ENCODE measurements around the gene PDCD4. TPM values are rescaled to one million over a fixed set of nuclear protein-coding genes. Genes with fewer than 3 reads are reported as not detected.

The PDCD4 gene
- total and polyA plus RNA-seq, 2 of the 13 experiments (the other 11 are each of a cell fraction or from before 2014, with no cell fraction given): 22.8 to 56.2 TPM

DNA sequence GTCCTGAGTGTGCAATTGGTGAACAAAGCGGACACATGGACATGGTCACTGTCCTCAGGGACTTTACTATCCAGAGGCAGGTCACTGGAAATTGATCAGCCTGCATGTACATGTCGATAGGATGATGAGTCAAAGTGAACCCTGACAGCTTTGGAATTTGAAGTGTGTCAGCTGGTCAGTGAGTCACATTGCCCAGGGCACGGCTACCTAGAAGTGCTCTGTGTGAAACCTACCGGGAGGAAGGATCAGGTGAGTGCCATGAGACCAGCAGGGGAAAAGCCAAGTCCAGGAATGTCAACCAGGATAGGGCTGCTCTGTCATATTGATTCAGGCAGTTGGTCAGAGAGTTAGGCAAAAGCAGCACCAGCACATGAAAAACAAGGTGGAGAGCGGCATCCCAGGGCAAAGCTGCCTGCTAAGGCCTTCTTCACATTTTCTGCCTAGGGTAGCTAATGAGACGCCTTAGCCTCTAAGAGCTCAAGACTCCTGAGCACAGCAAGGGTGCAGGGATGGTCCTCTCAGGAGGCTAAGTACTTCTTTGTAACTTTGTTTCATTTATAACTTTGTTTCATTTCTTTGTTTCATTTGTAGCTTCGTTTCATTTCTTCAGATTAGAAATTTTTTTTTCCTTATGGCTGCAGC is 19.4 kb upstream of the PDCD4 start (continued):
- TF ChIP-seq, protein P1, sequence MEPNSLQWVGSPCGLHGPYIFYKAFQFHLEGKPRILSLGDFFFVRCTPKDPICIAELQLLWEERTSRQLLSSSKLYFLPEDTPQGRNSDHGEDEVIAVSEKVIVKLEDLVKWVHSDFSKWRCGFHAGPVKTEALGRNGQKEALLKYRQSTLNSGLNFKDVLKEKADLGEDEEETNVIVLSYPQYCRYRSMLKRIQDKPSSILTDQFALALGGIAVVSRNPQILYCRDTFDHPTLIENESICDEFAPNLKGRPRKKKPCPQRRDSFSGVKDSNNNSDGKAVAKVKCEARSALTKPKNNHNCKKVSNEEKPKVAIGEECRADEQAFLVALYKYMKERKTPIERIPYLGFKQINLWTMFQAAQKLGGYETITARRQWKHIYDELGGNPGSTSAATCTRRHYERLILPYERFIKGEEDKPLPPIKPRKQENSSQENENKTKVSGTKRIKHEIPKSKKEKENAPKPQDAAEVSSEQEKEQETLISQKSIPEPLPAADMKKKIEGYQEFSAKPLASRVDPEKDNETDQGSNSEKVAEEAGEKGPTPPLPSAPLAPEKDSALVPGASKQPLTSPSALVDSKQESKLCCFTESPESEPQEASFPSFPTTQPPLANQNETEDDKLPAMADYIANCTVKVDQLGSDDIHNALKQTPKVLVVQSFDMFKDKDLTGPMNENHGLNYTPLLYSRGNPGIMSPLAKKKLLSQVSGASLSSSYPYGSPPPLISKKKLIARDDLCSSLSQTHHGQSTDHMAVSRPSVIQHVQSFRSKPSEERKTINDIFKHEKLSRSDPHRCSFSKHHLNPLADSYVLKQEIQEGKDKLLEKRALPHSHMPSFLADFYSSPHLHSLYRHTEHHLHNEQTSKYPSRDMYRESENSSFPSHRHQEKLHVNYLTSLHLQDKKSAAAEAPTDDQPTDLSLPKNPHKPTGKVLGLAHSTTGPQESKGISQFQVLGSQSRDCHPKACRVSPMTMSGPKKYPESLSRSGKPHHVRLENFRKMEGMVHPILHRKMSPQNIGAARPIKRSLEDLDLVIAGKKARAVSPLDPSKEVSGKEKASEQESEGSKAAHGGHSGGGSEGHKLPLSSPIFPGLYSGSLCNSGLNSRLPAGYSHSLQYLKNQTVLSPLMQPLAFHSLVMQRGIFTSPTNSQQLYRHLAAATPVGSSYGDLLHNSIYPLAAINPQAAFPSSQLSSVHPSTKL (CRISPR knock-in tag; IDR thresholded peaks at IDR 0.05): peak; percentile 65
- no peak for TF ChIP-seq CBX5 (CRISPR knock-in tag; IDR thresholded peaks at IDR 0.05; ENCODE audit: borderline replicate concordance)
- no peak for TF ChIP-seq HOXA5 (CRISPR knock-in tag; IDR thresholded peaks at IDR 0.05)
- TF ChIP-seq DNMT1 (CRISPR knock-in tag; IDR thresholded peaks at IDR 0.05): no peak
- TF ChIP-seq ETV5 (CRISPR knock-in tag; IDR thresholded peaks at IDR 0.05; ENCODE audit: borderline replicate concordance): peak; percentile 35; the same call in 1 of the 2 replicates
- peak; percentile 35; the same call in 1 of the 2 replicates for TF ChIP-seq ERF (CRISPR knock-in tag; IDR thresholded peaks at IDR 0.05)
- TF ChIP-seq CCAR2 (optimal IDR thresholded peaks at IDR 0.05; ENCODE audit: low read depth, low read length): no peak
- no peak for TF ChIP-seq MLLT10 (CRISPR knock-in tag; IDR thresholded peaks at IDR 0.05)
- no peak for TF ChIP-seq ZFP90 (CRISPR knock-in tag; IDR thresholded peaks at IDR 0.05; ENCODE audit: borderline replicate concordance)
- TF ChIP-seq, protein P2, sequence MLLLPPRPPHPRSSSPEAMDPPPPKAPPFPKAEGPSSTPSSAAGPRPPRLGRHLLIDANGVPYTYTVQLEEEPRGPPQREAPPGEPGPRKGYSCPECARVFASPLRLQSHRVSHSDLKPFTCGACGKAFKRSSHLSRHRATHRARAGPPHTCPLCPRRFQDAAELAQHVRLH (CRISPR knock-in tag; IDR thresholded peaks at IDR 0.05; ENCODE audit: borderline replicate concordance, low read depth): no peak
- TF ChIP-seq HOXA7 (CRISPR knock-in tag; IDR thresholded peaks at IDR 0.05): no peak
- peak; percentile 37 for TF ChIP-seq XRCC5 (optimal IDR thresholded peaks at IDR 0.05; ENCODE audit: low read length)
- no peak for TF ChIP-seq AKAP8 (CRISPR knock-in tag; IDR thresholded peaks at IDR 0.05)
- TF ChIP-seq MTA3 (CRISPR knock-in tag; IDR thresholded peaks at IDR 0.05): no peak
- no peak for TF ChIP-seq ZNF850 (CRISPR knock-in tag; conservative IDR thresholded peaks at IDR 0.05)
- no peak for TF ChIP-seq TCF7L2 (IDR thresholded peaks at IDR 0.05; ENCODE audit: low read depth, low read length)
- TF ChIP-seq, protein P3, sequence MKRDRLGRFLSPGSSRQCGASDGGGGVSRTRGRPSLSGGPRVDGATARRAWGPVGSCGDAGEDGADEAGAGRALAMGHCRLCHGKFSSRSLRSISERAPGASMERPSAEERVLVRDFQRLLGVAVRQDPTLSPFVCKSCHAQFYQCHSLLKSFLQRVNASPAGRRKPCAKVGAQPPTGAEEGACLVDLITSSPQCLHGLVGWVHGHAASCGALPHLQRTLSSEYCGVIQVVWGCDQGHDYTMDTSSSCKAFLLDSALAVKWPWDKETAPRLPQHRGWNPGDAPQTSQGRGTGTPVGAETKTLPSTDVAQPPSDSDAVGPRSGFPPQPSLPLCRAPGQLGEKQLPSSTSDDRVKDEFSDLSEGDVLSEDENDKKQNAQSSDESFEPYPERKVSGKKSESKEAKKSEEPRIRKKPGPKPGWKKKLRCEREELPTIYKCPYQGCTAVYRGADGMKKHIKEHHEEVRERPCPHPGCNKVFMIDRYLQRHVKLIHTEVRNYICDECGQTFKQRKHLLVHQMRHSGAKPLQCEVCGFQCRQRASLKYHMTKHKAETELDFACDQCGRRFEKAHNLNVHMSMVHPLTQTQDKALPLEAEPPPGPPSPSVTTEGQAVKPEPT (CRISPR knock-in tag; IDR thresholded peaks at IDR 0.05; ENCODE audit: low read depth): no peak
- no peak for TF ChIP-seq ZNF616 (CRISPR knock-in tag; IDR thresholded peaks at IDR 0.05; ENCODE audit: low read depth)
- peak; percentile 67; the same call in 1 of the 2 replicates for TF ChIP-seq MXD4 (CRISPR knock-in tag; IDR thresholded peaks at IDR 0.05)
- TF ChIP-seq, protein P4, sequence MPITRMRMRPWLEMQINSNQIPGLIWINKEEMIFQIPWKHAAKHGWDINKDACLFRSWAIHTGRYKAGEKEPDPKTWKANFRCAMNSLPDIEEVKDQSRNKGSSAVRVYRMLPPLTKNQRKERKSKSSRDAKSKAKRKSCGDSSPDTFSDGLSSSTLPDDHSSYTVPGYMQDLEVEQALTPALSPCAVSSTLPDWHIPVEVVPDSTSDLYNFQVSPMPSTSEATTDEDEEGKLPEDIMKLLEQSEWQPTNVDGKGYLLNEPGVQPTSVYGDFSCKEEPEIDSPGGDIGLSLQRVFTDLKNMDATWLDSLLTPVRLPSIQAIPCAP (CRISPR knock-in tag; IDR thresholded peaks at IDR 0.05; ENCODE audit: low read depth): no peak
- TF ChIP-seq, protein P5, sequence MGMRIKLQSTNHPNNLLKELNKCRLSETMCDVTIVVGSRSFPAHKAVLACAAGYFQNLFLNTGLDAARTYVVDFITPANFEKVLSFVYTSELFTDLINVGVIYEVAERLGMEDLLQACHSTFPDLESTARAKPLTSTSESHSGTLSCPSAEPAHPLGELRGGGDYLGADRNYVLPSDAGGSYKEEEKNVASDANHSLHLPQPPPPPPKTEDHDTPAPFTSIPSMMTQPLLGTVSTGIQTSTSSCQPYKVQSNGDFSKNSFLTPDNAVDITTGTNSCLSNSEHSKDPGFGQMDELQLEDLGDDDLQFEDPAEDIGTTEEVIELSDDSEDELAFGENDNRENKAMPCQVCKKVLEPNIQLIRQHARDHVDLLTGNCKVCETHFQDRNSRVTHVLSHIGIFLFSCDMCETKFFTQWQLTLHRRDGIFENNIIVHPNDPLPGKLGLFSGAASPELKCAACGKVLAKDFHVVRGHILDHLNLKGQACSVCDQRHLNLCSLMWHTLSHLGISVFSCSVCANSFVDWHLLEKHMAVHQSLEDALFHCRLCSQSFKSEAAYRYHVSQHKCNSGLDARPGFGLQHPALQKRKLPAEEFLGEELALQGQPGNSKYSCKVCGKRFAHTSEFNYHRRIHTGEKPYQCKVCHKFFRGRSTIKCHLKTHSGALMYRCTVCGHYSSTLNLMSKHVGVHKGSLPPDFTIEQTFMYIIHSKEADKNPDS (CRISPR knock-in tag; IDR thresholded peaks at IDR 0.05): no peak
